NCI-H524 (cell line): ENCODE results near the gene FBXO27.
"Not testable (repeated sequence)": the region's sequence is repeated elsewhere in the genome, so short reads cannot be mapped to it uniquely, and the experiment has no call there.

Experiments
- DNase-seq, 2 experiments: peaks; one replicate each; lab custom pipeline; 2025; lab: John Stamatoyannopoulos, UW

The FBXO27 gene, protein sequence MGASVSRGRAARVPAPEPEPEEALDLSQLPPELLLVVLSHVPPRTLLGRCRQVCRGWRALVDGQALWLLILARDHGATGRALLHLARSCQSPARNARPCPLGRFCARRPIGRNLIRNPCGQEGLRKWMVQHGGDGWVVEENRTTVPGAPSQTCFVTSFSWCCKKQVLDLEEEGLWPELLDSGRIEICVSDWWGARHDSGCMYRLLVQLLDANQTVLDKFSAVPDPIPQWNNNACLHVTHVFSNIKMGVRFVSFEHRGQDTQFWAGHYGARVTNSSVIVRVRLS

GRCh38 chr19:39032063-39032918 is at the start of gene FBXO27:
FBXO27 (minus strand) TSS chr19:39032549; CDS start chr19:39032227, 322 bp downstream.
- DNase-seq, result peak; percentile 34 to 35

GRCh38 chr19:39080431-39080830 is 48.1 kb upstream of the FBXO27 start:
- no peak for DNase-seq

DNA sequence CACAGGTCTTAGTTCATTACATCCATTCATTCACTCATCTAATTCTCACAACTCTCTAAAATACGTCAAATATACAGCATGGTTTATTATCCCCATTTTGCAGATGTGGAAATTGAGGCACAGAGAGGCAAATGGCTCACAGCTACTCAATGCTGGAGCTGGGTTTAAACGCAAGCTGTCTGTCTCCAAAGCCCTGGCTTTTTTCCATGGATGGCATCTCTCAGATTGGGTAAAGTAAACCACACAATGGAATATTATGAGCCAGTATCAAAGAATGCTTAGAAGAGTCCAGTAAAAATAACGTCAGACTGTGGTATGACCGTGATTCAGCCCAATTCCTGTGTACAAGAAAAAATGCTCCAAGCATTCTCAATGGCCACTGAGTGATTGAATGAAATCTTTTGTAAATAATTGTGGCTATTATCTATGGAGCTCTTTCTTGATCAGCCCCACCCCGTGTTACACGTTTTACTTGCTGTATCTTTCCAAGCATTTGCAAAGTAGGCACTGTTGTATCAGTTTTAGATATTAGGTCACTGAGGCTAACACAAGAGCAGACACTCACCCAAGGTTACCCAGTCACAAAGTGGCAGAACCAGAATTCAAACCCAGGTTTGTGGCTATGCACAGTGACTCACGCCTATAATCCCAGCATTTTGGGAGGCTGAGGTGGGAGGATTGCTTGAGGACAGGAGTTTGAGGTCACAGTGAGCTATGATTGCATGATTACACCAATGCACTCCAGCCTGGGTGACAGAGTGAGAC is 46.3 kb upstream of the FBXO27 start:
- DNase-seq, result no peak

DNA sequence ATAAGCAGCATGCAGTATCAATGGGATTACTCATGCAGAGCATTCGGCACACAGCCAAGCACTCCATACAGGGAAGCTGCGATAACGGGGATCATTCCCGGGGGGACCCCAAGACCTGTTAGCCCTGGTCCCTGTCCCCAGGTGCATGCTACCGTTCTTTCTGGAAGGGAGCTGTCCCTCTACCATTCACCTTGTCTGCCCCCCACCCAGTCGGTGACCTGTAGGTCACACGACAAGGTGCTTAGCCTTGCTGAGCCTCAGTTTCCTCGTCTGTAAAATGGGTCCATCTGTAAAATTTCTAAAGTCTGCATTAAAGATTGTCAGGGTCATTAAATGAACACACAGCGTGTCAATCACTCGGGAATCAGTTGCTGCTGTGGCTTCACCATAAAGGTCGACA is 45.0 kb upstream of the FBXO27 start:
- no peak for DNase-seq

DNA sequence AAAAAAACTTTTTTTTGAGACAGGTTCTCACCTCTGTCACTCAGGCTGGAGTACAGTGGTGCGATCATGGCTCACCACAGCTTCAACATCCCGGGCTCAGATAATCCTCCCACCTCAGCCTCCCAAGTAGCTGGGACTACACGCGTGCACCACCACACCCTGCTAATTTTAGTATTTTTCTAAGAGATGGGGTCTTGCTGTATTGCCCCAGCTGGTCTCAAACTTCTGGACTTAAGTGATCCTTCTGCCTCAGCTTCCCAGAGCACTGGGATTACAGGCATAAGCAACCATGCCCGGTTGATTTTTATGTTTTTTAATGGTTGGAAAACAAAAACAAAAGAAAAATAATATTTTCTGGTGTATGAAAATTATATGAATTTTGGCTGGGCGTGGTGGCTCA is 42.6 kb upstream of the FBXO27 start:
- DNase-seq, result no peak

GRCh38 chr19:39074205-39074692 is 41.9 kb upstream of the FBXO27 start:
- no peak for DNase-seq

GRCh38 chr19:39070888-39071287 is 38.5 kb upstream of the FBXO27 start:
- DNase-seq, result no peak

DNA sequence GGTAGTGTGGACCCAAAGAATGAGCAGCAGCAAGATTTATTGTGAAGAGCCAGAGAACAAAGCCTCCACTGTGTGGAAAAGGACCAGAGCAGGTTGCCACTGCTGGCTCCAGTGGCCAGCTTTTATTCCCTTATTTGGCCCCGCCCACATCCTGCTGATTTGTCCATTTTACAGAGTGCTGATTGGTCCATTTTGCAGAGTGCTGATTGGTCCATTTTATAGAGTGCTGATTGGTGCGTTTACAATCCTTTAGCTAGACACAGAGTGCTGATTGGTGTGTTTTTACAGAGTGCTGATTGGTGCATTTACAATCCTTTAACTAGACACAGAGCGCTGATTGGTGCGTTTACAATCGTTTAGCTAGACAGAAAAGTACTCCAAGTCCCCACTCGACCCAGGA is 35.9 kb upstream of the FBXO27 start:
- DNase-seq, result not testable (repeated sequence)

DNA sequence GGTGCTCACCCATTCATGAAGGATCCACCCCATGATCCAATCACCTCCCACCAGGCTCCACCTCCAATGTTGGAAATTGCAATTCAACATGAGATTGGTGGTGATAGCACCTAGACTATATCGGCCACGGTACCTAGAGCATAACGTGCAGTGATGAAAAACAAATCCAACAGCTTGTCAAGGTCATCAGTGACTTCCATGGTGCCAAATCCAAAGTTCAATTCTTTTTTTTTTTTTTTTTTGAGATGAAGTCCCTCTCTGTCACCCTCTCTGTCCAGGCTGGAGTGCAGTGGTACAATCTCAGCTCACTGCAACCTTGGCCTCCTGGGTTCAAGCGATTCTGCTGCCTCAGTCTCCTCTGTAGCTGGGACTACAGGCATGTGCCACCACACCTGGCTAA is 34.8 kb upstream of the FBXO27 start:
- DNase-seq, result no peak

DNA sequence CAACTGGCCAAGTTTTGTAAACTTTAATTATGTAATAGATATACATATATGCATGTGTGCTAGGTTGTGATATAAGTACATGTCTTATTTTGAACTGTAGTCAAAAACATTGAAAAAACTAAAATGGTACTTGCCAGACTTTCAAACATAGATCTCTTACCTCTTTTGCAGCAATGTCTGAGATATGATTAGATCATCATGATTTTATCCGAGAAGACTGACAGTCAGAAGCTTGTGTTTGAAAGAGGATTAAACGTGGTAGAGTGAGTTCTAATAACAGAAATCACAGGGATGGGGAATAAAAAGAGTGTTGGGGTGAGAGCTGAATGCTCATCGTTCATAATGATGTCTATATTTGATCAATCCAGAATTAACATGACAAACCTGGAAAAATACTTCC is 33.6 kb upstream of the FBXO27 start:
- DNase-seq, result no peak

GRCh38 chr19:39064405-39064804 is 32.1 kb upstream of the FBXO27 start:
- no peak for DNase-seq

DNA sequence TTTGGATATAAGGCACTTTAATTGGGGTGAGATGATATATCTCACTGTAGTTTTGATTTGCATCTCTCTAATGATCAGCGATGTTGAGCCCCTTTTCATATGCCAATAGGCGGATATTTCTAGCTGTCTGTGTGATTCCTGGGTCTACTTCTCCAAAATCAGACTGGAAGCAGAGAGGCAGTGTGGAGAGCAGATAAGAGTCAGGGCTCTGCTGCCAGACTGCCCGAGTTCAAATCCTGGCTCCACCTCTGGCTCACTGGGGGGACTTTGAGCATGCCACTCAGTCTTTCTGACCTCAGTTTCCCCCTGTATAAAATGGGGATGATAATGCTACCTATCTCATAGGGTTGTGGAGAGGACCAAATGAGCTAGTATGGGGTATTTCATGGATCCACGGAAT is 27.8 kb upstream of the FBXO27 start:
- no peak for DNase-seq

- DNase-seq, result no peak
These were observed 27.0 kb upstream of the FBXO27 start for GRCh38 chr19:39059302-39059701.

- no peak for DNase-seq
These were observed 25.3 kb upstream of the FBXO27 start for GRCh38 chr19:39057615-39058014.

- DNase-seq, result no peak
These were observed 21.7 kb upstream of the FBXO27 start for GRCh38 chr19:39054091-39054470.

DNA sequence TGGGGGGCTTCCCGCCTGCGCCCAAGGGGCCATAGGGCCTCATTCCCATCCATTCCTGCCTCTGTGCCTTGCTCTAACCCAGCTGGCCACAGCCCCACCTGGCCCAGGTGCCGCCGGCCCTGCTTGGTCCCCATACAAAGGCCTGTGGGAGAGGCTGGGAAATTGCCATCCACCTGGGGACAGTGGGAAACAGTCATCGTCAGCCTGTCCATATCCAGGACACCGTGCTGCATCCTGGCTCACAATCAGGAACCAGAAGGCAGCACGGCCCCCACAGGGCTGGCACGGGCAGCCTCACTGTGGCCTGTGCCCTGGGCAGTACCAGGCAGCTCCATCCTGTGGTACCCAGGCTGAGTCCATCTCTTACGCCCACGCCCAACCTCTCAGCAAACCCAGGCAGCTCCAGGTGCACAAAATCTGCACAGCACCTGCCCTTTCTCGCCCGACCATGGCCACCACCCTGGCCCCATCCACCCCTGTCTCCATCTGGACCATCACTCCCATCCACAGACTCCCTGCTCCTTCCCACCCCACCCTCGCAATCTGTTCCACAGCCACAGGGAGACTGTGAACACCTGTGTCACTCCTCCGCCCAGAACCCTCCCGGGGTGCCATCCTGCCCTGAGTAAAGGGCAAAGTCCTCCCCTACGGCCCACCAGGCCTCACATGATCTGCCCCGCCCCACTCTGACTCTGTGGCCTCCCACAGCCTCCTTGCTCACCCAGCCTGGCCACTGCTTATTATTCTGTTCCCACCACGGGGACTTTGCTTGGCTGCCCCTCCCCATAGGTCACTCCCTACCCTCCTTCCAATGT is 21.1 kb upstream of the FBXO27 start:
- DNase-seq, result no peak

GRCh38 chr19:39052846-39053245 is 20.5 kb upstream of the FBXO27 start:
- DNase-seq, result no peak

GRCh38 chr19:39052243-39052746 is 19.9 kb upstream of the FBXO27 start:
- peak in 1 of 2 experiments; percentile 50 for DNase-seq

GRCh38 chr19:39047073-39047472 is 14.7 kb upstream of the FBXO27 start:
- no peak for DNase-seq

DNA sequence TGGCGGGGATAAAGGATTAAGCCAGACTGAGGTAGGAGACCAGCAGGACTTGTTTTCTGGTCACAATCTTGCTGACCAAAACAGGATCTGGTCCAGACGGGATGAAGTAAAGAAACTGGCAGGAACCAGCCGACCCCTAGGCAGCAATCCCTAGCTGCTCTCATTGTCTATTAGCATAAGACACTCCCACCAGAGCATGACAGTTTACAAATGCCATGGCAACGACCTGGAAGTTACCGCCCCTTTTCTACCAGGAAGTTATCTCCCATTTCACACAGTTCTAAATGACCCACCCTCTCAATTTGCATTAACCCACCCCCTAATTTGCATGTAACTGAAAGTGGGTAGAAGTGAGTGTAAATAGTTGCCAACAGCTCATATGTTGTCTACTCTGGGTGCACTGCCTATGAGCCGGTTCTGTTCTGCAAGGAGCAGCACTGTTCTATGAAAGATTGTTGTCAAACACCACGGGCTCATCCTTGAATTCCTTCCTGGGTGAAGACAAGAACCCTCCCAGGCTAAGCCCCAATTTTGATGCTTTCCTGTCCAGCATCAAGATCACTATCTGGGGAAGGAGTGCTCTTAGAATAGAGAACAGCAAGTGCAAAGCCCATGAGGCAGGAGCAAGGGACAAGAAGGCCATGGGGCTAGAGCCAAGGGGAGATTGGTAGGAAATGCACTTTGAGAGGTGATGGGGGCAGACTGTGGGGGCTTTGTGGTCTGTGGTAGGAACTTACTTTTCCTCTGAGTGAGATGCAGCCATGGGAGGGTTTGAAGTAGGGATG is 13.9 kb upstream of the FBXO27 start:
- no peak for DNase-seq

DNA sequence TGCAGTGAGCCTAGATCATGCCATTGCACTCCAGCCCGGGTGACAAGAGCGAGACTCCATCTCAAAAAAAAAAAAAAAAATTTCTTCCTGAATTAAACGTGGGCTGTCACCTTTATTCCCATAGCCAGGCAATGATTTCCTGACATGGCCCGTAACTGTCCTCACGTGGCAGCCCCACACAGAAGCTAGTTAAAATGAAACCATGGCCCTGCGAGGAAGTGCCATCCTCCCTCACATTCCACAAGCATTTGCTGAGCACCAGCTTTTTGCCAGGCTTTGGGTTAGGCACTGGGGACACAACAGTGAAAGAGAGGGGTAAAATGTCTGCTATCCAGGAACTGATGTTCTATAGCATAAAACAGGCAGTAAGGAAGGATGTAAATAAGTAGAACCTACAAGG is 13.2 kb upstream of the FBXO27 start:
- no peak for DNase-seq
